BJ (cell line): ENCODE data around the gene LINC01488. TPM values are rescaled to one million over a fixed set of nuclear protein-coding genes. Genes with fewer than 3 reads are reported as not detected.

ENCODE experiments used
- CTCF ChIA-PET: fragments of 350-600 bp; formaldehyde crosslinking; extraction: SDS; loops from one replicate; lab custom pipeline; 2021; ENCODE audit warnings: antibody characterized with exemption, inconsistent platforms; lab: Yijun Ruan, JAX
- POLR2A ChIA-PET: fragments of 300-600 bp; sonication (Branson Sonifier 250); formaldehyde crosslinking; extraction: SDS; loops from one replicate; lab custom pipeline; 2021; ENCODE audit warnings: antibody characterized with exemption; lab: Charles Lee
- DNase-seq: peaks from one replicate; pipeline ENCODE4 v3.0.0-alpha.2; 2011; ENCODE audit warnings: low read depth
- H3K27me3 ChIP-seq: 2 replicates; pipeline ENCODE4 v1.6.0; 2011; ENCODE audit warnings: low read length; ENCODE audit not compliant: control insufficient read depth, insufficient read depth
- H3K36me3 ChIP-seq: 2 replicates; pipeline ENCODE4 v1.5.1; 2011; ENCODE audit warnings: low read length; ENCODE audit not compliant: control insufficient read depth, insufficient read depth
- H3K4me3 ChIP-seq: 2 replicates; pipeline ENCODE4 v1.5.1; 2011; ENCODE audit warnings: low read depth, mild to moderate bottlenecking, control low read depth, low read length
- polyA plus RNA-seq: library from polyadenylated mRNA; depleted of rRNA; stranded (reverse); fragments of >200 nt; gene quantifications from 2 replicates; pipeline ENCODE4 v1.2.3, GENCODE V29; 2011
- TF ChIP-seq, protein P1 (sequence below): IDR thresholded peaks from 2 replicates; pipeline ENCODE4 v1.5.1; 2011; ENCODE audit warnings: low read depth, mild to moderate bottlenecking, control low read depth, inconsistent platforms, low read length, moderate library complexity; ENCODE audit not compliant: insufficient read depth

The LINC01488 gene
- polyA plus RNA-seq, 1 experiment = not detected

GRCh38 chr11:69477086-69477485 lies 4.4 kb upstream of the LINC01488 start:
- H3K27me3 ChIP-seq = no peaks in the 10 kb centered on the region
- TF ChIP-seq, protein P1, sequence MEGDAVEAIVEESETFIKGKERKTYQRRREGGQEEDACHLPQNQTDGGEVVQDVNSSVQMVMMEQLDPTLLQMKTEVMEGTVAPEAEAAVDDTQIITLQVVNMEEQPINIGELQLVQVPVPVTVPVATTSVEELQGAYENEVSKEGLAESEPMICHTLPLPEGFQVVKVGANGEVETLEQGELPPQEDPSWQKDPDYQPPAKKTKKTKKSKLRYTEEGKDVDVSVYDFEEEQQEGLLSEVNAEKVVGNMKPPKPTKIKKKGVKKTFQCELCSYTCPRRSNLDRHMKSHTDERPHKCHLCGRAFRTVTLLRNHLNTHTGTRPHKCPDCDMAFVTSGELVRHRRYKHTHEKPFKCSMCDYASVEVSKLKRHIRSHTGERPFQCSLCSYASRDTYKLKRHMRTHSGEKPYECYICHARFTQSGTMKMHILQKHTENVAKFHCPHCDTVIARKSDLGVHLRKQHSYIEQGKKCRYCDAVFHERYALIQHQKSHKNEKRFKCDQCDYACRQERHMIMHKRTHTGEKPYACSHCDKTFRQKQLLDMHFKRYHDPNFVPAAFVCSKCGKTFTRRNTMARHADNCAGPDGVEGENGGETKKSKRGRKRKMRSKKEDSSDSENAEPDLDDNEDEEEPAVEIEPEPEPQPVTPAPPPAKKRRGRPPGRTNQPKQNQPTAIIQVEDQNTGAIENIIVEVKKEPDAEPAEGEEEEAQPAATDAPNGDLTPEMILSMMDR = no peak
- ChIA-PET CTCF (no interaction called here), POLR2A (no interaction called here)
- no peak overlapping the region for H3K4me3 ChIP-seq
- DNase-seq = no peak
- H3K36me3 ChIP-seq = no peaks in the 10 kb centered on the region

DNA sequence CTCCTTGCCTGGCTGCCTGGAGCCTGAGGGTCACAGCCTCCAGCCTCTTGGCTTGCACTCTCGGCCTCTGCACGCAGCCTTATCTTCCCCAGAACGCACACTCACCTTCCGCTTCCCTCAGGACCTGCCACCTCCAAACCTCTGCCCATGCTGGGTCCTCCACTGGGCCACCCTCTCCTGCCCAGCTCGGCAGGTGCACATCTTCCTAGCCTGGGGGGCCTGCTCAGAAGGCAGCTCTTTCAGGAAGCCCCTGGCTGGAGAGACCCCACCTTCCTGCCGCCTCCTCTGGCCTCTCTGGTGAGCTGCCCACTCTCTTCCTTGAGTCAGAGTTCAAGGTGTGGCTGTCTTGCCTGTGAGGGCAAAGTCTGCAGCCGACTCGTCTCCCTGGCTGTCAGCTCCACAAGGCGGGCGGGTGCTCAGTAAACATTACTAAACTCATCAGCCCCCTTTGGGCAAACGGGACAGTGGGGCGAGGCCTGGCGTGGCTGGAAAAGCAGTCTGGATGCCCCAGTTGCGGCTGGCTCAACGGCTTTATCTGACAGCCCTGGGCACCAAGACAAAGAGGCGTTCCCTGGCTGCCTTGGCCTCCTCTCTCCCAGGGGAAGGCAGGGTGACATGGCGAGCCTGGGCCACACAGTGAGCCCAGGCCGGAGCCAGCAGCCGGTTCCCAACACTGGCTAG lies 1.7 kb upstream of the LINC01488 start:
- TF ChIP-seq, protein P1 = no peak
- no peak for DNase-seq
- Histone ChIP-seq H3K4me3 (no peak overlapping the region), H3K36me3 (no peaks in the 10 kb centered on the region), H3K27me3 (no peaks in the 10 kb centered on the region)
- POLR2A ChIA-PET = no interaction called here
- CTCF ChIA-PET = no interaction called here

GRCh38 chr11:69480547-69481392 lies 693 bp upstream of the LINC01488 start:
- no peak overlapping the region for H3K4me3 ChIP-seq
- no peaks in the 10 kb centered on the region for H3K27me3 ChIP-seq
- POLR2A ChIA-PET = no interaction called here
- TF ChIP-seq, protein P1 = no peak
- H3K36me3 ChIP-seq = no peaks in the 10 kb centered on the region
- CTCF ChIA-PET = no interaction called here
- DNase-seq = no peak

DNA sequence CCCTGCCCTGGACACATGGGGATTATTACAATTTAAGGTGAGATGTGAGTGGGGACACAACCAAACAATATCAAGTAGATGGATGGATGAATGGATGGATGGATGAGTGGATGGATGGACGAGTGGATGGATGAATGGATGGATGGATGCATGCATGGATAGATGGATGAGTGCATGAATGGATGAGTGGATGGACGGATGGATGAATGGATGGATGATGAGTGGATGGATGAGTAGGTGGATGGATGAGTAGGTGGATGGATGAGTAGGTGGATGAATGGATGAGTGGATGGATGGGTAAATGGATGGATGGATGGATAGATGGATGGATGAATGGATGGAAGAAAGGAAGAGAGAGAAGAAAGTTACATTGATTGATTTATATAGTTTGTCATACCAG lies 859 bp downstream of the LINC01488 start:
- Histone ChIP-seq H3K36me3 (no peaks in the 10 kb centered on the region), H3K27me3 (no peaks in the 10 kb centered on the region), H3K4me3 (no peak overlapping the region)
- CTCF ChIA-PET = no interaction called here
- POLR2A ChIA-PET = no interaction called here
- TF ChIP-seq, protein P1 = no peak
- DNase-seq = no peak

DNA sequence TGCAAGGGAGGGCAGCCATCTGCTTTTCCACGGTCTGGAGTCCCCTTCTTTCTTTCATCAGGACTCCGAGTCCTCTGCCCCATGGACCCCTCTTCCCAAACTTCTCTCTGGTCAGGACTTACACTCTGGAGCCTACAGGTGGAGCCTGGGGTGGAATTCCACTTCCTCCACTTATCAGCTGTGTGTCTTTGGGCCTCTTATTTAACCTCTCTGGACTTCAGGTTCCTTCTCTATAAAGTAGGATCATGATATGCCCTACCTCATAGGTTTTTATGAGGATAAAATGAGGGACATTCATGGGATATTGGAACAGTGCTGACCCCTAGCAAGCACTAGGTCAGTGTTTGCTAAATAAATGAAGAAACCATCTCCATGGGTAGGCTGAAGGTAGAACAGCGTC lies 1.7 kb downstream of the LINC01488 start:
- Histone ChIP-seq H3K27me3 (no peaks in the 10 kb centered on the region), H3K4me3 (no peak overlapping the region), H3K36me3 (no peaks in the 10 kb centered on the region)
- POLR2A ChIA-PET = no interaction called here
- CTCF ChIA-PET = no interaction called here
- TF ChIP-seq, protein P1 = no peak
- no peak for DNase-seq
